Effector CD8-positive, alpha-beta T cell (primary cell): ENCODE measurements around the gene RPP38.
A peak's percentile ranks its signal among the peaks of the same experiment; 100 is the strongest.

Experiments
- DNase-seq: peaks from one replicate; lab custom pipeline; 2025; lab: John Stamatoyannopoulos, UW
- total RNA-seq, 4 experiments: gene quantifications; one replicate each; lab custom pipeline; 2026; lab: John Stamatoyannopoulos, UW

The RPP38 gene
- total RNA-seq = 16.0 to 23.6 (median 19.1) reads per million in 4 experiments

- peak; percentile 97 for DNase-seq
These were observed at the start of gene RPP38 for GRCh38 chr10:15097011-15097812. RPP38 (plus strand) TSS chr10:15097355; CDS start chr10:15103315, 5,960 bp downstream.

- no peak for DNase-seq
These were observed 47.6 kb upstream of the RPP38 start for GRCh38 chr10:15049533-15049932.

- no peak for DNase-seq
These were observed 45.0 kb upstream of the RPP38 start for GRCh38 chr10:15052121-15052520.

- no peak for DNase-seq
These were observed 44.1 kb upstream of the RPP38 start for GRCh38 chr10:15053061-15053460.

GRCh38 chr10:15058689-15059088, 38.5 kb upstream of the RPP38 start:
- DNase-seq = no peak

- DNase-seq = no peak
These were observed 37.2 kb upstream of the RPP38 start for GRCh38 chr10:15059914-15060313.

- DNase-seq = no peak
These were observed 36.5 kb upstream of the RPP38 start for GRCh38 chr10:15060638-15061037.

- DNase-seq = no peak
These were observed 30.0 kb upstream of the RPP38 start for GRCh38 chr10:15067154-15067553.

GRCh38 chr10:15068802-15069201, 28.4 kb upstream of the RPP38 start:
- no peak for DNase-seq

GRCh38 chr10:15069230-15069629, 27.9 kb upstream of the RPP38 start:
- DNase-seq = no peak

GRCh38 chr10:15072358-15072757, 24.8 kb upstream of the RPP38 start:
- DNase-seq = no peak

- no peak for DNase-seq
These were observed 21.7 kb upstream of the RPP38 start for GRCh38 chr10:15075421-15075820.

- DNase-seq = no peak
These were observed 13.3 kb upstream of the RPP38 start for GRCh38 chr10:15083674-15084501.

- no peak for DNase-seq
These were observed 12.6 kb upstream of the RPP38 start for GRCh38 chr10:15084502-15084922.

- DNase-seq = peak; percentile 70
These were observed 8.5 kb upstream of the RPP38 start, which contains the start of gene ACBD7 for GRCh38 chr10:15088428-15089261. ACBD7 (minus strand) TSS chr10:15088776; CDS start chr10:15088728, 48 bp downstream.

GRCh38 chr10:15091418-15091817, 5.7 kb upstream of the RPP38 start:
- DNase-seq = no peak

GRCh38 chr10:15092855-15093408, 4.2 kb upstream of the RPP38 start:
- no peak for DNase-seq

GRCh38 chr10:15096661-15097010, 519 bp upstream of the RPP38 start:
- DNase-seq = no peak

- no peak for DNase-seq
These were observed 2.7 kb downstream of the RPP38 start for GRCh38 chr10:15099886-15100285.

GRCh38 chr10:15103513-15103912, 6.4 kb downstream of the RPP38 start:
- no peak for DNase-seq

GRCh38 chr10:15106352-15107013, 9.3 kb downstream of the RPP38 start:
- DNase-seq = peak; percentile 52
